H1 (cell line): ENCODE measurements around the gene CES3. TPM values are rescaled to one million over a fixed set of nuclear protein-coding genes. Genes with fewer than 3 reads are reported as not detected.

ENCODE experiments used
- BCL11A ChIP-seq, 2 experiments: IDR thresholded peaks; one replicate each; pipeline ENCODE4 v1.6.1; 2011; ENCODE audit warnings: low read depth in 2 of 2, low read length in 2 of 2, mild to moderate bottlenecking in 2 of 2
- NANOG ChIP-seq: IDR thresholded peaks from 2 replicates; pipeline ENCODE4 v1.6.1; 2011; ENCODE audit warnings: low read length, low read depth, mild to moderate bottlenecking, inconsistent platforms; ENCODE audit not compliant: insufficient read depth, poor library complexity, severe bottlenecking
- RXRA ChIP-seq: IDR thresholded peaks from 2 replicates; pipeline ENCODE4 v1.6.1; 2011; ENCODE audit warnings: low read depth, mild to moderate bottlenecking, low read length, moderate library complexity; ENCODE audit not compliant: insufficient read depth
- polyA plus RNA-seq, 7 experiments: library from polyadenylated mRNA; depleted of rRNA in 3 of 7; stranded (reverse) in 5 of 7; unstranded in 2 of 7; fragments of >200 nt in 5 of 7; fragments of 200-250 nt in 2 of 7; gene quantifications; 1 replicate in 5 of 7; 2 replicates in 1 of 7; 4 replicates in 1 of 7; pipeline versions ENCODE4 v1.2.1 to v1.2.3, GENCODE V29; 2011 to 2013; ENCODE audit warnings: missing spikeins in 2 of 7, mixed read lengths in 2 of 7
- total RNA-seq: library from RNA; stranded (reverse); fragmentation: NEBNext Ultra II Directional; extraction: Animal tissue kit (Norgen Biotek cat#: 25700); gene quantifications from 2 replicates; pipeline ENCODE4 v1.2.1, GENCODE V29; 2021

The CES3 gene
- total and polyA plus RNA-seq, 2 of the 8 experiments (the other 6 are each of a cell fraction or from before 2014, with no cell fraction given): 1.6 to 2.2 TPM

DNA sequence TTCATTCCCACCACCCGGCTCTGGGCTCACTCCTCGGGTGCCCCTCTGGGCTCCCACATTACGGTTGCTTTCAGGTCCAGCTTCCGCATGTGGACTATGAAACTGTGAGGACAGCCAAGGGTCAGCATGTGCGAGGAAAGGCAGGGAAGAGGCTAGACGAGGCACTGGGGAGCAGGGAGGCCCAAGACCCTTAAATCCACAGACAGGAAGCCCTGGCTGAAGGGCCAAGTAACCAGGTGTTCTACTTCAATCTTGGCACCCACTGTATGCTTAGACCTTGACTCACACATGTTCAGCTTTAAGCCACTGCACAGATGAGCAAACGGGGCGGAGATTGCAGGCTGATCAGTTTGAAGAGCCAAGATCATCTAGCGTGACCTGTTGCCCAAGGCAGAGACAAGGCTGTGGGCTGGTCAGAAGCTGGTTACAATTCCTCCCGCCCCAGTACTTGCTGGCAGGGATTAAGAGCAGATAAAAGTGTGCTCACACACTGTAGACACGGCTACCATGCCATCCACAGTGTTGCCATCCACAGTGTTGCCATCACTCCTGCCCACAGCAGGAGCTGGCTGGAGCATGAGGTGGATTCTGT, 27.2 kb downstream of the CES3 start, which contains the start of gene CES4A (continued):
- TF ChIP-seq BCL11A (IDR thresholded peaks at IDR 0.05; ENCODE audit: low read depth in 2 of 2, low read length in 2 of 2) (no peak), NANOG (no peak), RXRA (no peak)
